Activated CD4-positive, alpha-beta T cell treated with anti-CD3 and anti-CD28 coated beads, Interleukin-2, amount 10 ng/mL, durations not matched to agents 24 days and 14 days (primary cell): ENCODE results near the gene NRG3. TPM values are rescaled to one million over a fixed set of nuclear protein-coding genes. Genes with fewer than 3 reads are reported as not detected.

Experiments used
- DNase-seq: peaks from one replicate; pipeline ENCODE4 v3.0.0; 2022
- H3K27ac Mint-ChIP-seq: one replicate; pipeline ENCODE4 v1.8.0; 2022; ENCODE audit warnings: mild to moderate bottlenecking, mixed read lengths
- H3K27me3 Mint-ChIP-seq: one replicate; pipeline ENCODE4 v1.8.0; 2022; ENCODE audit warnings: mixed read lengths
- H3K36me3 Mint-ChIP-seq: one replicate; pipeline ENCODE4 v1.8.0; 2022; ENCODE audit warnings: low read depth, mild to moderate bottlenecking, mixed read lengths
- H3K4me1 Mint-ChIP-seq: one replicate; pipeline ENCODE4 v1.8.0; 2021; ENCODE audit warnings: mixed read lengths
- H3K4me3 Mint-ChIP-seq: one replicate; pipeline ENCODE4 v1.8.0; 2022; ENCODE audit warnings: mild to moderate bottlenecking, moderate library complexity, mixed read lengths
- H3K9me3 Mint-ChIP-seq: one replicate; pipeline ENCODE4 v1.8.0; 2021; ENCODE audit warnings: mixed read lengths
- intact Hi-C: fragments of 100-400 bp; cut with micrococcal nuclease; formaldehyde crosslinking; loops from one replicate; pipeline ENCODE4 v1.15.1; 2023
- total RNA-seq: library from RNA; stranded (reverse); gene quantifications from 2 replicates; pipeline ENCODE4 v1.2.3, GENCODE V29; 2022

Gene NRG3
- total RNA-seq, 1 donor from 2014 or later, result not detected

GRCh38 chr10:82358486-82359099 is 483.6 kb downstream of the NRG3 start:
- DNase-seq, result no peak
- Mint-ChIP-seq H3K27ac (no peak overlapping the region), H3K9me3 (no peaks in the 10 kb centered on the region), H3K36me3 (no peaks in the 10 kb centered on the region), H3K4me3 (no peak overlapping the region), H3K4me1 (no peaks in the 10 kb centered on the region), H3K27me3 (no peaks in the 10 kb centered on the region)
- intact Hi-C loops, result no loop called here

- Mint-ChIP-seq H3K4me3 (no peak overlapping the region), H3K36me3 (no peaks in the 10 kb centered on the region), H3K27me3 (no peaks in the 10 kb centered on the region), H3K4me1 (no peaks in the 10 kb centered on the region), H3K9me3 (no peaks in the 10 kb centered on the region), H3K27ac (no peak overlapping the region)
- intact Hi-C loops, result no loop called here
- DNase-seq, result no peak
Observed at GRCh38 chr10:82361256-82361655, 486.3 kb downstream of the NRG3 start.

- Mint-ChIP-seq H3K36me3 (no peaks in the 10 kb centered on the region), H3K27ac (no peak overlapping the region), H3K9me3 (no peaks in the 10 kb centered on the region), H3K27me3 (no peaks in the 10 kb centered on the region), H3K4me1 (no peaks in the 10 kb centered on the region), H3K4me3 (no peak overlapping the region)
- DNase-seq, result no peak
- intact Hi-C loops, result no loop called here
Observed at GRCh38 chr10:82377608-82378007, 502.6 kb downstream of the NRG3 start.

DNA sequence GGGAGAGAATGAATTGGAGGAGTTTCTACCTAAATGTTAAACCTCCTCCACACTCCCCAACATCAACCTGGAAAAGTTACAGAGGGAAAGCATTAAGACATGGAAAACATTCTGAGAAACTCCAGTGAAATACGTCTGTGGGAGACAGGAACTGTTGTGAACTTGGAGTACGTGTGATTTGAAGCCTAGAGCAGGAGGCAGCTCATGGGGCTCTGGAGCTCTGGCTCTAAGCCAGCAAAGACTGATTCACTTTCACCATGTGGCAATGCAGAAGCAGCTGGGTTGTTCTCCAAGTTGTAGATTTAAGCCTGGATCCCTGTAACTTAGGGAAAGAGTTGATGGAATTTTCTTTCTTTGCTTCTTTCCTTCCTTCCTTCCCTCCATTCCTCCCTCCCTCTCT is 503.2 kb downstream of the NRG3 start:
- no peaks in the 10 kb centered on the region for H3K36me3 Mint-ChIP-seq
- H3K27ac Mint-ChIP-seq, result no peak overlapping the region
- no peak overlapping the region for H3K4me3 Mint-ChIP-seq
- H3K27me3 Mint-ChIP-seq, result no peaks in the 10 kb centered on the region
- DNase-seq, result no peak
- H3K4me1 Mint-ChIP-seq, result no peaks in the 10 kb centered on the region
- intact Hi-C loops, result no loop called here
- H3K9me3 Mint-ChIP-seq, result no peaks in the 10 kb centered on the region

DNA sequence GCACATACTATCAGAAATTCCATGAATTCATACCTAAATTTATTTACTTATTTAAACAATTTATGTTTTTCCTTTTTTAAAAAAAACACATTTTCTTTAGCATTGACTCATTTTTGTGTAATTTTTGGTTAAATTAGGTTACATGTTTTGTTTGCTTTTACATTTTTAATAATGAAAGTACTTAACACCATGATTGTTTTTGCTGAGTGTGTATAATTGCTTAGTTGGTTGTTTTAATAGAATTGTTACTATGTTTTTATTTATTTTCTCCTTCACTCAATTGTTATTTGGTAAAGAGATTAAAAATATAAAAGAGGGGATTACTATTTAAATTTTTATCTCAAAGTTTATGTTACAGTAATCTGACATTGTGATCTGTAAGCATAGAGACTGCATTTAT is 508.4 kb downstream of the NRG3 start:
- Mint-ChIP-seq H3K36me3 (no peaks in the 10 kb centered on the region), H3K4me3 (no peak overlapping the region), H3K27me3 (no peaks in the 10 kb centered on the region), H3K9me3 (no peaks in the 10 kb centered on the region), H3K27ac (no peak overlapping the region), H3K4me1 (no peaks in the 10 kb centered on the region)
- intact Hi-C loops, result no loop called here
- no peak for DNase-seq

- intact Hi-C loops, result no loop called here
- DNase-seq, result no peak
- Mint-ChIP-seq H3K4me3 (no peak overlapping the region), H3K9me3 (no peaks in the 10 kb centered on the region), H3K27ac (no peak overlapping the region), H3K27me3 (no peaks in the 10 kb centered on the region), H3K4me1 (no peaks in the 10 kb centered on the region), H3K36me3 (no peaks in the 10 kb centered on the region)
Observed at GRCh38 chr10:82390866-82391658, 516.1 kb downstream of the NRG3 start.

DNA sequence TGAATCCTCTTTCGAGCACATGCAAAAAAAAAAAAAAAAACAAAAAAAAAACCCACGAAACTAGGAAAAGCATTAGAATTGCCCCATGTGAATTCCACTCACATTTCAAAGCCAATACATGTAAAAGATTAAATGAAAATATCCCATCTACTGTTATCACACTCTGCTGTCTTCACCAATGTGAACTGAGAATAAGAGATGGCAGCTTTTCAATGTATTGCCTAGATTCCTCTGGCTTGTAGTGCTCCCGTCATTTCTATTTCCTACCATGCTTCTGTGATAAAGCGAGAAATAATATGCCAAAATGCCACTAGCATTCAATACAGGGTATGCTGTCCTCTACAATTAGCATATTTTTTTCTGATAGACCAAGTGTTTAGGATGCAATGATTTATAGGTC is 517.0 kb downstream of the NRG3 start:
- no peaks in the 10 kb centered on the region for H3K4me1 Mint-ChIP-seq
- H3K36me3 Mint-ChIP-seq, result no peaks in the 10 kb centered on the region
- DNase-seq, result no peak
- H3K27ac Mint-ChIP-seq, result no peak overlapping the region
- no peak overlapping the region for H3K4me3 Mint-ChIP-seq
- intact Hi-C loops, result no loop called here
- H3K9me3 Mint-ChIP-seq, result no peaks in the 10 kb centered on the region
- no peaks in the 10 kb centered on the region for H3K27me3 Mint-ChIP-seq

GRCh38 chr10:82392533-82392932 is 517.5 kb downstream of the NRG3 start:
- Mint-ChIP-seq H3K9me3 (no peaks in the 10 kb centered on the region), H3K4me3 (no peak overlapping the region), H3K4me1 (no peaks in the 10 kb centered on the region)

GRCh38 chr10:82394122-82394521 is 519.1 kb downstream of the NRG3 start:
- Mint-ChIP-seq H3K27ac (no peak overlapping the region), H3K4me1 (no peaks in the 10 kb centered on the region), H3K27me3 (no peaks in the 10 kb centered on the region), H3K4me3 (no peak overlapping the region), H3K9me3 (no peaks in the 10 kb centered on the region), H3K36me3 (no peaks in the 10 kb centered on the region)
- no peak for DNase-seq
- intact Hi-C loops, result no loop called here

More at GRCh38 chr10:82392533-82392932, 517.5 kb downstream of the NRG3 start:
- Mint-ChIP-seq H3K27me3 (no peaks in the 10 kb centered on the region), H3K36me3 (no peaks in the 10 kb centered on the region), H3K27ac (no peak overlapping the region)
- intact Hi-C loops, result no loop called here
- DNase-seq, result no peak

DNA sequence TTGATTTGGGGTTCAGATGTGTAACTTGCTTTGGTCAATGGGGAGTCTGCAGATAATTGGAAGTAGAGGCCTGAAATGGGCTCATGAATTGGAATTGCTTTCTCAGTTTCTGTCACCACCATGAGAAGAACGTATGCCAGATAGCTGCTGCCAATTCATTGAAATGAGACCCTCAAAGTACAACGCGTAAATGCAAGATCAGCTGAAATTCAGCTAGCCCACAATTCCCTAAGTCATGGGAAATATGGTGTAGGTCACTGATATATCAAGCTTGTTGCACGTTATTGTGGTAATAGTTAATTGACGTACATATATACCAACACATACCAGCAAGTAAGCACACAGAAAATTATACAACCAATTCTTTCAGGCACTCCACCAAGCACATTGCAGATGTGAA is 520.0 kb downstream of the NRG3 start:
- H3K9me3 Mint-ChIP-seq, result no peaks in the 10 kb centered on the region
- intact Hi-C loops, result no loop called here
- no peaks in the 10 kb centered on the region for H3K36me3 Mint-ChIP-seq
- no peaks in the 10 kb centered on the region for H3K4me1 Mint-ChIP-seq
- H3K4me3 Mint-ChIP-seq, result no peak overlapping the region
- no peak overlapping the region for H3K27ac Mint-ChIP-seq
- no peak for DNase-seq
- H3K27me3 Mint-ChIP-seq, result no peaks in the 10 kb centered on the region

DNA sequence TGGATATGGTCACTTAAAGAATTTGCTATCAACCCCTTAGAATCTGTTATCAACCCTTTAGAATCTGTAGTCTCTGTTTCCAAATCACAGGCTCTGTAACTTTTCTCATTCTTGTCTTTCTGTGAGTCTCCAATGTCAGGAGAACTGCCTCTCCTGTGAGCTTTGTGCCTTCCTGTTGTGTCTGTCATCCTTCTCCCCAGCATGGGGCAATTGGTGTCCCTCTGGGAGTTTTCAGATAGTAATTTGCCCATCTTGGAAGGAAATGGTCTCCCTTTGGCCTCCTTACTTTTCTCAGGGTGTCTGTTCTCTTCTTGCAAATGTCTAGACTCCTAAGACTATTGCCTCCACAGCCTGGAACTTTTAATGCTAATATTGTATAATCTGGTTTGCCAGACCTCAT is 521.9 kb downstream of the NRG3 start:
- Mint-ChIP-seq H3K27ac (no peak overlapping the region), H3K36me3 (no peaks in the 10 kb centered on the region), H3K4me3 (no peak overlapping the region), H3K4me1 (no peaks in the 10 kb centered on the region), H3K27me3 (no peaks in the 10 kb centered on the region), H3K9me3 (no peaks in the 10 kb centered on the region)
- intact Hi-C loops, result no loop called here
- DNase-seq, result no peak

- DNase-seq, result no peak
- Mint-ChIP-seq H3K9me3 (no peaks in the 10 kb centered on the region), H3K4me3 (no peak overlapping the region), H3K36me3 (no peaks in the 10 kb centered on the region), H3K4me1 (no peaks in the 10 kb centered on the region), H3K27me3 (no peaks in the 10 kb centered on the region), H3K27ac (no peak overlapping the region)
- intact Hi-C loops, result no loop called here
Observed at GRCh38 chr10:82397854-82398253, 522.9 kb downstream of the NRG3 start.

GRCh38 chr10:82399850-82400249 is 524.9 kb downstream of the NRG3 start:
- no peak for DNase-seq
- no peak overlapping the region for H3K4me3 Mint-ChIP-seq
- intact Hi-C loops, result no loop called here
- H3K36me3 Mint-ChIP-seq, result no peaks in the 10 kb centered on the region
- H3K9me3 Mint-ChIP-seq, result no peaks in the 10 kb centered on the region
- H3K27ac Mint-ChIP-seq, result no peak overlapping the region
- no peaks in the 10 kb centered on the region for H3K4me1 Mint-ChIP-seq
- H3K27me3 Mint-ChIP-seq, result no peaks in the 10 kb centered on the region

- intact Hi-C loops, result no loop called here
- DNase-seq, result no peak
- Mint-ChIP-seq H3K36me3 (no peaks in the 10 kb centered on the region), H3K4me3 (no peak overlapping the region), H3K27ac (no peak overlapping the region), H3K27me3 (no peaks in the 10 kb centered on the region), H3K4me1 (no peaks in the 10 kb centered on the region), H3K9me3 (no peaks in the 10 kb centered on the region)
Observed at GRCh38 chr10:82400841-82401240, 525.8 kb downstream of the NRG3 start.
